DND-41 (cell line): ENCODE measurements around the gene NLGN4Y.

Experiments used
- EZH2 ChIP-seq: IDR thresholded peaks from 3 replicates; pipeline ENCODE4 v1.6.1; 2012; ENCODE audit warnings: borderline replicate concordance, low read depth, mild to moderate bottlenecking, moderate library complexity, low read length, inconsistent platforms; ENCODE audit not compliant: severe bottlenecking
- TF ChIP-seq, protein P1 (sequence below): IDR thresholded peaks from 2 replicates; pipeline ENCODE4 v1.5.1; 2012; ENCODE audit warnings: borderline replicate concordance, low read length, moderate library complexity, mild to moderate bottlenecking; ENCODE audit not compliant: poor library complexity, severe bottlenecking; ENCODE audit errors: extremely low read depth

DNA sequence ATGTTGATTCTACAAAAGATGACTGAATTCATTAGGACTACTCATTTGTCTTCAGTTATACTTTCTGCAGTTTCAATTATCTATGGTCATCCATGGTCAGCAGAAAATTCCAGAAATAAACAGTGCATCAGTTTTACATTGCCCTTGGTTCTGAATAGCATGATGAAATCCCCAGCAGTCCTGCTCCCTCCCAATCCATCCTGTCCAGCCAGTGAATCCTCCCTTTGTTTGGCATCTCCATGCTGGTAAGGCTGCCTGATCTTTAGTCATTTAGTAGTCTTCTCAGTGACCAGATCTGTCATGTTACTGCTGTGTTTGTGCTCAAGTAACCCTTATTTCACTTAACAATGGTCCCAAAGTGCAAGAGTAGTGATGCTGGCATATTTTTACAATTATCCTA lies 239.3 kb downstream of the NLGN4Y start:
- TF ChIP-seq, protein P1, sequence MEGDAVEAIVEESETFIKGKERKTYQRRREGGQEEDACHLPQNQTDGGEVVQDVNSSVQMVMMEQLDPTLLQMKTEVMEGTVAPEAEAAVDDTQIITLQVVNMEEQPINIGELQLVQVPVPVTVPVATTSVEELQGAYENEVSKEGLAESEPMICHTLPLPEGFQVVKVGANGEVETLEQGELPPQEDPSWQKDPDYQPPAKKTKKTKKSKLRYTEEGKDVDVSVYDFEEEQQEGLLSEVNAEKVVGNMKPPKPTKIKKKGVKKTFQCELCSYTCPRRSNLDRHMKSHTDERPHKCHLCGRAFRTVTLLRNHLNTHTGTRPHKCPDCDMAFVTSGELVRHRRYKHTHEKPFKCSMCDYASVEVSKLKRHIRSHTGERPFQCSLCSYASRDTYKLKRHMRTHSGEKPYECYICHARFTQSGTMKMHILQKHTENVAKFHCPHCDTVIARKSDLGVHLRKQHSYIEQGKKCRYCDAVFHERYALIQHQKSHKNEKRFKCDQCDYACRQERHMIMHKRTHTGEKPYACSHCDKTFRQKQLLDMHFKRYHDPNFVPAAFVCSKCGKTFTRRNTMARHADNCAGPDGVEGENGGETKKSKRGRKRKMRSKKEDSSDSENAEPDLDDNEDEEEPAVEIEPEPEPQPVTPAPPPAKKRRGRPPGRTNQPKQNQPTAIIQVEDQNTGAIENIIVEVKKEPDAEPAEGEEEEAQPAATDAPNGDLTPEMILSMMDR, result no peak
- no peak for TF ChIP-seq EZH2
